ENCODE results near the gene AUH. TPM values are rescaled to one million over a fixed set of nuclear protein-coding genes. Genes with fewer than 3 reads are reported as not detected.
A peak's percentile ranks its signal among the peaks of the same experiment; 100 is the strongest.

AUH gene
- total and polyA plus RNA-seq, 2 donors (not counting 1 experiment from before 2014, with no cell fraction given), result 11.3 to 55.5 TPM

DNA sequence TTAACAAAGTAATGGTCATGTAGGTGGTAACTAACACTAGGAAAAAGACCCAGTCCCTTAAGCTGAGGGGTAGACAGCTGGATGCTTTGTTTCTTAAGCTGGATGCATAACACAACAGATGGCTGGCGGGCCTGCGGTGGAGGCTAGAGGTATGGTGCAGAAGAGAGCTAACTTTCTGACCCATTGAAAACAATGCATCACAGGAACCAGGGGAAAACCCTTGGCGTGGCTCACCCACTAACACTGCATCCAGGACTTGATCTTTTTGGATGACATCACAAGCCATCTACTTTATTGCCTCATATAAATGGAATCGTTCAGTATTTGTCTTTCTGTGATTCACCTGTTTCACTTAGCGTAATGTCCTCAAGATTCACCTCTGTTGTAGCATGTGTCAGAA lies 138.7 kb downstream of the AUH start:
- no peaks in the 10 kb centered on the region for H3K4me1 ChIP-seq (ENCODE audit: control insufficient read depth, extremely low read depth, insufficient read depth, low read length)
- DNase-seq (ENCODE audit: low read depth in 2 of 2), result no peak
- H3K36me3 ChIP-seq (ENCODE audit: control insufficient read depth, insufficient read depth, low read length), result no peaks in the 10 kb centered on the region
- no peak overlapping the region for H2AFZ ChIP-seq (ENCODE audit: low read length)
- H3K9me3 ChIP-seq (ENCODE audit: control insufficient read depth, insufficient read depth, low read depth, low read length), result no peaks in the 10 kb centered on the region
- no peak overlapping the region for H3K27ac ChIP-seq (ENCODE audit: insufficient read depth, low read length)
- no peak overlapping the region for H3K9ac ChIP-seq (ENCODE audit: insufficient read depth, low read length)
- H3K4me3 ChIP-seq (replicated peaks in 1 of 4; ENCODE audit: control extremely low read depth in 1 of 4, insufficient read depth in 1 of 4, low read depth in 3 of 4, low read length in 4 of 4), result no peak overlapping the region
- H3K27me3 ChIP-seq (ENCODE audit: control insufficient read depth, insufficient read depth, low read length), result no peaks in the 10 kb centered on the region
- H4K20me1 ChIP-seq (ENCODE audit: control insufficient read depth, extremely low read depth, insufficient read depth, low read length), result no peaks in the 10 kb centered on the region
- TF ChIP-seq, protein P1, sequence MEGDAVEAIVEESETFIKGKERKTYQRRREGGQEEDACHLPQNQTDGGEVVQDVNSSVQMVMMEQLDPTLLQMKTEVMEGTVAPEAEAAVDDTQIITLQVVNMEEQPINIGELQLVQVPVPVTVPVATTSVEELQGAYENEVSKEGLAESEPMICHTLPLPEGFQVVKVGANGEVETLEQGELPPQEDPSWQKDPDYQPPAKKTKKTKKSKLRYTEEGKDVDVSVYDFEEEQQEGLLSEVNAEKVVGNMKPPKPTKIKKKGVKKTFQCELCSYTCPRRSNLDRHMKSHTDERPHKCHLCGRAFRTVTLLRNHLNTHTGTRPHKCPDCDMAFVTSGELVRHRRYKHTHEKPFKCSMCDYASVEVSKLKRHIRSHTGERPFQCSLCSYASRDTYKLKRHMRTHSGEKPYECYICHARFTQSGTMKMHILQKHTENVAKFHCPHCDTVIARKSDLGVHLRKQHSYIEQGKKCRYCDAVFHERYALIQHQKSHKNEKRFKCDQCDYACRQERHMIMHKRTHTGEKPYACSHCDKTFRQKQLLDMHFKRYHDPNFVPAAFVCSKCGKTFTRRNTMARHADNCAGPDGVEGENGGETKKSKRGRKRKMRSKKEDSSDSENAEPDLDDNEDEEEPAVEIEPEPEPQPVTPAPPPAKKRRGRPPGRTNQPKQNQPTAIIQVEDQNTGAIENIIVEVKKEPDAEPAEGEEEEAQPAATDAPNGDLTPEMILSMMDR (conservative IDR thresholded peaks at IDR 0.05 in 1 of 2, IDR thresholded peaks at IDR 0.05 in 1 of 2; ENCODE audit: low read depth in 1 of 2, low read length in 2 of 2), result no peak
- no peak for TF ChIP-seq EZH2 (IDR thresholded peaks at IDR 0.05; ENCODE audit: low read length, missing control alignments)
- no peak overlapping the region for H3K4me2 ChIP-seq (ENCODE audit: extremely low read depth, insufficient read depth, low read length)
- H3K79me2 ChIP-seq (ENCODE audit: control insufficient read depth, insufficient read depth, low read length), result no peaks in the 10 kb centered on the region

DNA sequence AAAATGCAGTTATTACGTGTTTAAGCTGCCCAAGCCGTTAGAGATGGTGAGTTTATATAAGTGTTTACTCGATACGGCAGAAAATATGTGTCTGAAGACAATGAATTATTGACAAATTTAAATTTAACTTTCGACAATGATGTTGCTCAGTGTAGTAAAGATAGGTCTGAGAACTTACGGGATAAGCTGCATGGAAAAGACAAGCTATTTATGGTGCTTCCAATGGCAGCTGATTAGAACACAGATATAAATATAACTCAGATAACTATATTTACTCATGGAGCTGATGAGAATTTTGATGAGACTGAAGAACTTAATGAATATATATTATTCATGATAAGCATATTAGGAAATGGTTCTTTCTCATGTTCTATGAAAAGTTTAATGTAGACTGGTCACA lies 139.3 kb downstream of the AUH start:
- H3K36me3 ChIP-seq (ENCODE audit: control insufficient read depth, insufficient read depth, low read length), result no peaks in the 10 kb centered on the region
- H3K9me3 ChIP-seq (ENCODE audit: control insufficient read depth, insufficient read depth, low read depth, low read length), result no peaks in the 10 kb centered on the region
- H2AFZ ChIP-seq (ENCODE audit: low read length), result no peak overlapping the region
- H3K27ac ChIP-seq (ENCODE audit: insufficient read depth, low read length), result no peak overlapping the region
- H3K4me3 ChIP-seq (replicated peaks in 1 of 4; ENCODE audit: control extremely low read depth in 1 of 4, insufficient read depth in 1 of 4, low read depth in 3 of 4, low read length in 4 of 4), result no peak overlapping the region
- H3K9ac ChIP-seq (ENCODE audit: insufficient read depth, low read length), result no peak overlapping the region
- no peaks in the 10 kb centered on the region for H4K20me1 ChIP-seq (ENCODE audit: control insufficient read depth, extremely low read depth, insufficient read depth, low read length)
- H3K4me2 ChIP-seq (ENCODE audit: extremely low read depth, insufficient read depth, low read length), result no peak overlapping the region
- DNase-seq (ENCODE audit: low read depth in 2 of 2), result no peak
- no peaks in the 10 kb centered on the region for H3K4me1 ChIP-seq (ENCODE audit: control insufficient read depth, extremely low read depth, insufficient read depth, low read length)
- H3K79me2 ChIP-seq (ENCODE audit: control insufficient read depth, insufficient read depth, low read length), result no peaks in the 10 kb centered on the region
- TF ChIP-seq EZH2 (IDR thresholded peaks at IDR 0.05; ENCODE audit: low read length, missing control alignments), result no peak
- TF ChIP-seq, protein P1 (conservative IDR thresholded peaks at IDR 0.05 in 1 of 2, IDR thresholded peaks at IDR 0.05 in 1 of 2; ENCODE audit: low read depth in 1 of 2, low read length in 2 of 2), result no peak
- no peaks in the 10 kb centered on the region for H3K27me3 ChIP-seq (ENCODE audit: control insufficient read depth, insufficient read depth, low read length)

GRCh38 chr9:91221332-91221731 lies 140.4 kb downstream of the AUH start:
- Histone ChIP-seq H3K27ac (ENCODE audit: insufficient read depth, low read length) (no peak overlapping the region), H3K9ac (ENCODE audit: insufficient read depth, low read length) (no peak overlapping the region)

More at GRCh38 chr9:91221332-91221731, 140.4 kb downstream of the AUH start:
- no peak overlapping the region for H3K4me2 ChIP-seq (ENCODE audit: extremely low read depth, insufficient read depth, low read length)
- DNase-seq (ENCODE audit: low read depth in 2 of 2), result peak; percentile 53 to 86
- no peaks in the 10 kb centered on the region for H4K20me1 ChIP-seq (ENCODE audit: control insufficient read depth, extremely low read depth, insufficient read depth, low read length)
- no peaks in the 10 kb centered on the region for H3K79me2 ChIP-seq (ENCODE audit: control insufficient read depth, insufficient read depth, low read length)
- no peaks in the 10 kb centered on the region for H3K27me3 ChIP-seq (ENCODE audit: control insufficient read depth, insufficient read depth, low read length)
- no peaks in the 10 kb centered on the region for H3K9me3 ChIP-seq (ENCODE audit: control insufficient read depth, insufficient read depth, low read depth, low read length)
- no peaks in the 10 kb centered on the region for H3K4me1 ChIP-seq (ENCODE audit: control insufficient read depth, extremely low read depth, insufficient read depth, low read length)
- H3K36me3 ChIP-seq (ENCODE audit: control insufficient read depth, insufficient read depth, low read length), result no peaks in the 10 kb centered on the region
- H3K4me3 ChIP-seq (replicated peaks in 1 of 4; ENCODE audit: control extremely low read depth in 1 of 4, insufficient read depth in 1 of 4, low read depth in 3 of 4, low read length in 4 of 4), result no peak overlapping the region
- no peak overlapping the region for H2AFZ ChIP-seq (ENCODE audit: low read length)
- no peak for TF ChIP-seq EZH2 (IDR thresholded peaks at IDR 0.05; ENCODE audit: low read length, missing control alignments)
- TF ChIP-seq, protein P1 (conservative IDR thresholded peaks at IDR 0.05 in 1 of 2, IDR thresholded peaks at IDR 0.05 in 1 of 2; ENCODE audit: low read depth in 1 of 2, low read length in 2 of 2), result no peak

All from fibroblast of lung (primary cell).